EL (cell line): ENCODE data around the gene GRID2.
"Not testable (repeated sequence)": the region's sequence is repeated elsewhere in the genome, so short reads cannot be mapped to it uniquely, and the experiment has no call there.

Source experiments
- DNase-seq: peaks from one replicate; pipeline ENCODE4 v3.0.0-alpha.2; 2016

Gene GRID2

DNA sequence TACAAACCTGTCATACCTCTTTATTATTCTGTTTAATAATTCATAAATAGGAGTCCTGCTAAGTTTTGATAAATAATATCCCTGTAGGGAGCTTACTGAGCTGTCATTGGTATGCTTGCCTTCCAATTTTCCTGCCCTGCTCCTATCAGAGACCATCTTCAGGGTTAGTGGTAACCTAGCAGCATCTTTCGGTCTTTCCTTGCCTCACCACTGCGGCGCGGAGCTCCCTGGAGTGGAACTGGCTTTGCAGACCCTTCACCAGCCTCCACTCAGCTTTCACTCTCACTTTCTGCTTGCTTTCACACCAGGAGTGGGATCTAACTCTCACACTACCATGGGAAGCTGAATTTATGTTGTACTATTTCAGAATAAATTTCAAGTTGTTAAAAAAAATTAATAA is 1043.1 kb downstream of the GRID2 start:
- no peak for DNase-seq

DNA sequence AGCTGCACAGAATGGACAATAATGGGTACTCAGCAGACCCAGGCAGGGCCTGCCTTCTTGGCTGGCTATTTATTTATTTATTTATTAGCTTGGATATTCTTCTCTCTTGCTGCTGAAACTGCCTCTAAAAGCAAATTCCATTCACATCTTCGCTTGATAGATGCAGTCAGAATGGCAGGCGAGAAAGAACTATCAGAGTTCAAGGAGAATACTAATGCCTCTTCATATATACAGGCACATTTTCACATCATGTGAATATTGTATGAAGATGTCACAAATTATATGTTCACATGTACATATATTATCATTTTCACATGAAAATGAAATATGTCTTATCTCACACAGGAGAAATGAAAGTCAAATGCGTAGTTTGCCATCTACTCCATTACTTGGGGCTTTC is 1045.1 kb downstream of the GRID2 start:
- no peak for DNase-seq

DNA sequence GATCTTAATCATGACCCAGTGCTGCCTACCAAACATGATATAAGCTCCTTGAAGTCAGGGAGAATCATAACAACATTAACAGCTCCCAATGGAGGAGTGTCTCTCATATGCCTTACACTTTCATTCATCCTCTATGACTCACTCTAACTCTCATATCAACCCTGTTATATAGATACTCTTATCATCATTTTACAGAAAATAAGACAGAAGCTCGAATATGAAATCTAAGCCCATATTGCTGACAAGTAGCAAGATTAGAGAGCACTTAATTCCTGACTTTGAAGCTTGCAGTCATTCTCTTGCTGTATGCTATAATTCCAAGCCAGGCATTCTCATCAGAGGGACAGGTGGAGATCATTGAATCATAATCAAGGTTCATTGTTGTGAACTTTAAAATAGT is 1048.1 kb downstream of the GRID2 start:
- no peak for DNase-seq

DNA sequence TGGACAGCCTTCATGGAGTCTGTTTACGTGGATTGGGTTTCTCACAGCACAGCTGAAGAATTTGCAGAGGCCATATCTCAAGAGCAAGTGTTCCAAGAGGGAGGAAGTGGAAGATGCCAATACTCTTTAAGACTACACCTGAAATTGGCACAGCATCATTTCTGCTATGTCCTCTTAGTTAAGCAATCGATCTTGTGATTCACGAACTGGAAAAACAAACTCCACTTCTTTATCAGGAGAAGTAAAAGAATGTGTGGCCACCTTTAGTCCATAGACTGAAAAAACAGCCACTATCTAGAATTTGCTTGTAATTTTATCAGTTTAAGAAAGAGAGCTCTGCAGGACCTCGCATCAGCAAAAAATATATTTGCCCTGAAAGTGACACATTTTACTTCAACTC is 1051.6 kb downstream of the GRID2 start:
- no peak for DNase-seq

DNA sequence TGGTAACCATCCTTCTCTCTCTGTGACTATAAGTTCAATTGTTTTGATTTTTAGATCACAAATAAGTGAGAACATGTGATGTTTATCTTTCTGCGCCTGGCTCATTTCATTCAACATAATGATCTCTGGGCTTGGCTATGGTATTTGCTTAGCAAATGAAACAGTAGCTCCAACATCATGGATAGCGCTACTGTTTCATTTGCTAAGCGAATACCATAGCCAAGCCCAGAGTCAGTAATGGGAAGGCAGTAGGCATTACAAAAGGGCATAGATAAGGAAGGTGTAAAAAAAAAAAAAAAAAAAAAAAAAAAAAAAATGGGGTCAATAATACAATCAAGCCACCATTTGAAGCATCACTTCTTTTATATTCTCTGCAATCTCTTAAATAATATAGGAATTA is 1055.8 kb downstream of the GRID2 start:
- no peak for DNase-seq

DNA sequence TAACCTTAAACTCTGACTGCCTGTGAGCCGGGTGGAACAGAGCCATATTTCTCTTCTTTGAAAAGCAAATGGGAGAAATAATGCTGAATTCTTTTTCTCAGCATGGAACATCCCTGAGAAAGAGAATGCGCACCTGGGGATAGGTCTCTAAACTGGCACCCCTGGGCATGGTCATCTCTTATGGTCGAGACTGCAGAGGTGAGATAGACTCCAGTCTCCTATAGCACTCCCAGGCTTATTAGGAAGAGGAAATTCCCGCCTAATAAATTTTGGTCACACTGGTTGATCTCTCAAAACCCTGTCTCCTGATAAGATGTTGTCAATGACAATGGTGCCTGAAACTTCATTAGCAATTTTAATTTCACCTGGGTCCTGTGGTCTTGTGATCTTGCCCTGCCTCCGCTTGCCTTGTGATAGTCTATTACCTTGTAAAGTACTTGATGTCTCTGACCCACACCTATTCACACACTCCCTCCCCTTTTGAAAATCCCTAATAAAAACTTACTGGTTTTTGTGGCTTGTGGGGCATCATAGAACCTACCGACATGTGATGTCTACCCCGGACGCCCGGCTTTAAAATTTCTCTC is 1062.5 kb downstream of the GRID2 start:
- DNase-seq: not testable (repeated sequence)

DNA sequence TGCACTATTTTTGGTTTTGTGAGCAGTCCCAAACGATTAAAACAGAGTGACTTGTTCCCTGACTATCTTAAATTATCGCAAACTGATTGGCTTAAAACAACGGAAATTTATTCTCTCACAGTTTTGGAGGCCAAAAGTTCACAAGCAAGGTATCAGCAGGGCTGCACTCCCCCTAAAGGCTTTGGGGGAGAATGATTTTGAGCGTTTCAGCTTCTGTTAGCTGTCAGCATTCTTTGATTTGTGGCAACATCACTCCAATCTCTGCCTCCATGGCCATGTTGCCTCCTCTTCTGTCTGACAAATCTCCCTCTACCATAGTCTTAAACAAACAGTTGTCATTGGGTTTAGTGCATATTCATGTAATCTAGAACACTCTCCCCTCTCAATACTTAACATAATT is 1065.2 kb downstream of the GRID2 start:
- no peak for DNase-seq

DNA sequence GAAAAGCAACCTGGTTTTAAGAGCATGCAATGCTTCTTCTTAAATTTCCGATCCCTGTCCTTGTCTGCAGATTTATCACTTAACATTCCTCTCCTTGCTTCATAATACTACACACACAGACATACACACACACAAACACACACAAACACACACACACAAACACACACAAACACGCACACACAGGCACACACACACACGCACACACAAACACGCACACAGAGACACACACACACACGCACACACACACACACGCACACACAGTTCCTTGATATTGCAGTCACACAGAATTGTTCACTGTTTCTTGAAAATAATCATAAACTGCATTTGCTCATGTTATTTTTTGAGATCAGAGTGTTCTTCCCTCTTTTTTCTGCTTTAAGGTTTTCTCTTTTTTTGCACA is 1066.5 kb downstream of the GRID2 start:
- no peak for DNase-seq

DNA sequence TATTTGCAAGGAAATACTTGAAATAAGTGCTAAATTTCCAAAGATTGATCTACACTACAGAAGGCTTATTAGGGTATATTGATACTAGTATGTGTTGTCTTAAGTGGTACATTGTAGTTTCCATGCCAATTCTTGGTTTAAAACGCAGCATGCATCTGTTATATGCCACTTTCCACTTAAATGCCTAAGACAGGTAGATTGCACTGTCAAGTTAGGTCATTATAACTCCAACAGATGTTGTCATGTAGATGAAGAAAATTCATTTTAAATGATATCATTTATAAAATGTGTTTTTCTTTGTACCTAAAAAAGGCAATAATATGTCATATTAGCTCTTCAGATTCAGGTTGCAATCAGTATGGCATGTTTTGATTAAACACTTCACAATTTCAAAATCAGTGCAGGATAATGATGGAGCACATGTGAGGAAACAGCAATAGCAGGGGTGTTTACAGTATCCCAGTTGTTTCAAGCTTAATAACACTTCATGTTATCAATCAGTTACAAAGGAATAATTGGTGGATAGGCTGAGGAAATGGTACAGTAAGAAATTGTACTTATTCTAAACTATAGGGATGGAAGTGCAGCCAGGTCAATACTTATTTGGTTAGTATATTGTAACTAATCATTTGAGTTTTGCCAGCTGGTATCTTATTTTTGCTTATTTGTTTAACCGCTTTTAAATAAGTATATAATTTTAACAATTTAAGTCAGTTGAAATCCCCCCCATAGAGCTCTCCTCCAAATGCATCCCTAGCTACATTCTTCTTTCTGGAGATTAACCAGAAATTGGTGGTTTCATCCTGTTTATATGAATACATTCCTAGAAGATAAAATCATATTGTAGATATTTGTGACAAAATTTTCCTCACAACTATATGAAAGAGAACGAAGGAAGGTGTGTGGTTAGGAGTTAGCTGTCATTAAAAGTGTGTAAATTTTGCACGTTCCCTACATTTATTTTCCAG is 1070.4 kb downstream of the GRID2 start:
- no peak for DNase-seq

DNA sequence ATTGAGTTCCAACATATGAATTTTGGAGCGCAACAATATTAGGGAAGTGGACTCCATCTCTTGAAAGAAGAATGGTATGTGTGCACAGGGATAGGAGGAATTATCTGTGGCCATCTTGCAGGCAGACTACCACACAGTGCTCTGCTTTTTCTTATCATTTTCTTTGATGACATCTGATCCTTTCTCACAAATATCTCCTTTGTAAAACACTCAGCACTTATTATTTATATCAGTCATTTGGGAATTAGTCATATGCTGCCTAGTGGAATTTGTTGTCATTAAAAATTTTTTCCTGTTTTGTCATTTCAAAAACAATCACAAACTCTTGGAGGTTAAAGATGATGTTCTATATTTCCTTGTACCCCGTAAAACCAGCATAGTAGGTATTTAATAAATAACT is 1080.5 kb downstream of the GRID2 start:
- no peak for DNase-seq

DNA sequence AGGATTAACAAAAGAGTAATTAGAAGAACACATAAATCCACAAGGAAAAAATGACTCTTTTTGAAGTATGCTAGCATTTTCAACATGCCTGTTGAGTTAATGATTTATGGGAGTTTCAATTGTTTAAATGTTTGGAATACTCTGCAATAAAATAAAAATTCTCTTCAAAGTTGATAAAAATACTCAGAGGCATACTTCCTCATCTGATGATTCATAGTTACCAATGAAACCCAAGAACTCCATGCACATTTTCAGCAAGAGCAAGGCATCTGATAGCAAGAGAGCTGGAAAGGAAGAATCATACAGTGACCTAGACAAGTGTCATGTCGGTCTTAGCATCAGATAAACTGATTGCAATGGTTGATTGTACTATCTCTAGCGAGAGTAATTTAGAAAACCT is 1081.1 kb downstream of the GRID2 start:
- no peak for DNase-seq

DNA sequence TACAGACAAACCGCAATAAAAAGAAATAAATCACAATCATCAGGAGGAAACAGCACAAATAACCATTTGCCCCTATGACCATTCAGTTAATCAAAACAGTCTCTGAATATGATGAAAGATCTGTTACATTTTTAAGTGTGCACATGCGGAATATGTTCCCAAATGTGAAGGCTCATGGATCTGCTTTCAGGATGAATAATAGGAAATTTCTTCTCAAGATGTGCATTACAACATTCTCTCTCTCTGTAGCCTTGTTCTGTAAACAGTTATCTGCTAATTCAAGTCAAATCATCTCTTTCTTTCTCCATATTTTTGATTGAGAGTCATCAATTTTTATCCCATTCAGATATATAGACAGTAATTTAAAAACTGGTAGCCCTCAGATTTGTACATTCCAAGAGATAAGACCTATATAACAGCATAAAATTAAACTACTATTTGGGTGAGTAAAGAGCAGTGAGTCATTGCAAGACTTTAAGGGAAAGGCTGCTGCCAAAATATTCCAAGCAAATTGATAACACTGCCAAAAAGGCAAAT is 1090.8 kb downstream of the GRID2 start:
- no peak for DNase-seq

DNA sequence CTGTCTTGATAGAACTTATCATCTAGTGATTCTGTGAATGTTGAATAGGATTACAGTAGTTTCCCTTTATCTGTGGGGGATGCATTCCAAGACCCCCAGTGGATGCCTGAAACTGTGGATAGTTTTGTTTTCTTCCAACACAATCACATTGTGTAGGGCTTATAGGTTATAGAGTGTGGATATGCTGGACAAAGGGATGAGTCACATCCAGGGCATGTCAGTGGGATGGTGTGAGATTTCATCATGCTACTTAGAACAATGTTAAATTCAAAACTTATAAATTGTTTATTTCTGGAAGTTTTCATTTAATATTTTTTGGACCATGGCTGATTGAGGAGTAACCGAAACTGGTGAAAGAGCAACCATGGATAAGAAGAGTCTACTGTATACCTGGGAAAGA is 1092.5 kb downstream of the GRID2 start:
- peak; percentile 2 for DNase-seq

DNA sequence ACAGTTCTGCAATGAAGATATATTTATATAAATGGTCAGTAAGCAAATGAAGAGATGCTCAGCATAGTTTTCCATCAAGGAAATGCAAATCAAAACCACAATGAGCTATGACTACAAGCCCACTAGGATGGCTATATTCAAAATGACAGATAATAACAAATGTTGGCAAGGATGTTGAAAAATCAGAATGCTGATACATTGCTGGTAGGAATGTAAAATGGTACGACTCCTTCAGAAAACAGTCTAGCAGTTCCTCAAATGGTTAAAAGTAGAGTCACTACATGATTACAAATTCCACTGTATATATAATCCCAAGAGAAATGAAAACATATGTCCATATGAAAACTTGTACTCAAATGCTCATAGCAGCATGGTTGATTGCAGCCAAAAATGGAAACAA is 1099.8 kb downstream of the GRID2 start:
- no peak for DNase-seq

DNA sequence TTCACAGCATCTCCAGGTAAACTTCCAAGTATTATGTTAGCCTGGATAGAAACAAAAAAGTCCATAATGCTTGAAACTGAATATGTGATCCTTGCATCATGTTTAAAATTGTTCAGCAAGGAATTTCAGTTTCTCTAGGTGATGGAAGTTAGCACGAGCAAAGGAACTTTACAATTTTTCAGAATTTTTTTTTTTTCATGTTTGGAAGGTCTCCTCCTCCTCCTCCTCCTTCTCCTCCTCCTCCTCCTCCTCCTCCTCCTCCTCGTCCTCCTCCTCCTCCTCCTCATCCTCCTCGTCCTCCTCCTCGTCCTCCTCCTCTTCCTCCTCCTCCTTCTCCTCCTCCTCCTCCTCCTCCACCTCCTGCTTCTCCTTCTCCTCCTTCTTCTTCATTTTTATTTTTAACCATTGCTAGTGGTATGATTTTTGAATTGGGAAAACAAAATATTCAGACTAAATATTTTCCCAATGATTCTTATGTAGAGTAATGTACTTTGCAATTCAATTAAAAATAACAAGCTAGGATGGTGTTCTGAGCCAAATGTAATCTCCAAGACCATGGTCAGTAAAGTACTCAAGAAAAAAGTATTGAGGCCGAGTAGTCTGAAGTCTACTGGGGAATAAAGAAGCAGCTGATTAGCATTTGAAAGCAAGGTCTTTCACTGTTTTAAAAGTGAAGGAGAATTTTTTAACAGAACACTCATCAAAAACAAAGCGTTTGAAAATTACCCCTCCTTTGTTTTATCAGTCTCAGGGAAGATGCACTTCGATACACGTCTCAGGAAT is 1103.9 kb downstream of the GRID2 start:
- DNase-seq: no peak

DNA sequence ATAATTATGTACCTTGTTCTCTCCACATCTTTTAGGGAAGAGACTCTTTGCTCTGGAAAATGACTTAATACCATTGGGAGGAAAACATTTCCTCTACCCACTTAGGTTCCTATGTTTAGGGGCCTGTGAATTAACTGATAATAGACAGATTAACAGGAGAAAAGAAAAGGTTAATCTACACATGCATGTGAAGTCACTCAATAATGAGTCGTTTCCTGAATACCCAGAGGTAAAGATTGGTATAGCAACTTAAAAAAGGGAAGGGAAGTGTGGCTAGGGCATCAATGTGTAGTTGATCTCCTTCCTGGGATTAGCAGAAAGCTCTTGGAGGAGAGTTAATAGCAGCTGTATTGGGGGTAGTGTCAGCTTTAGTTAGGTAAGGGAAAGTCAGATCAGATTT is 1105.3 kb downstream of the GRID2 start:
- no peak for DNase-seq

DNA sequence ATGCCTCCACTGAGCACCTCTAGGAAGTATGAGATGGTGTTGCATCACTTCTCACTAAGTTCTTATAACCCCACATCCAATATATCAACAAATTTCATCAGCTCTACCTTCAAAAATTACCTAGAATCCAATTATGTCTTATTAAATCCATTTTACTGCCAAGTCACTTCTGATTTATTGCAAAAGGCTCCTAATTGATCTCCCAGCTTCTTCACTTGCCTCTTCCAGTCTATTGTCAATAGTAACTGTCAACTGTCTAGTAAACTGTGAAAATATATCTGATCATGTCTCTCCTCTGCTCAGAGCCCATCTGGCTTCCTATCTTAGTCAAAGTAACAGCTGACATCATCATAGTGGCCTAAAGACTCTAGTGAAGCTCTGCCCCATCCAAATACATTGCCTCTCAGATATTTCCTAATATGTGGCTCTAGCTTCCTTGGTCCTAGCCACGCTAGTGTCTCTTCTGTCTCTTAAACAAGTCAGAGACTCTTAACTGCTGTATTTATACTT is 1110.3 kb downstream of the GRID2 start:
- no peak for DNase-seq

DNA sequence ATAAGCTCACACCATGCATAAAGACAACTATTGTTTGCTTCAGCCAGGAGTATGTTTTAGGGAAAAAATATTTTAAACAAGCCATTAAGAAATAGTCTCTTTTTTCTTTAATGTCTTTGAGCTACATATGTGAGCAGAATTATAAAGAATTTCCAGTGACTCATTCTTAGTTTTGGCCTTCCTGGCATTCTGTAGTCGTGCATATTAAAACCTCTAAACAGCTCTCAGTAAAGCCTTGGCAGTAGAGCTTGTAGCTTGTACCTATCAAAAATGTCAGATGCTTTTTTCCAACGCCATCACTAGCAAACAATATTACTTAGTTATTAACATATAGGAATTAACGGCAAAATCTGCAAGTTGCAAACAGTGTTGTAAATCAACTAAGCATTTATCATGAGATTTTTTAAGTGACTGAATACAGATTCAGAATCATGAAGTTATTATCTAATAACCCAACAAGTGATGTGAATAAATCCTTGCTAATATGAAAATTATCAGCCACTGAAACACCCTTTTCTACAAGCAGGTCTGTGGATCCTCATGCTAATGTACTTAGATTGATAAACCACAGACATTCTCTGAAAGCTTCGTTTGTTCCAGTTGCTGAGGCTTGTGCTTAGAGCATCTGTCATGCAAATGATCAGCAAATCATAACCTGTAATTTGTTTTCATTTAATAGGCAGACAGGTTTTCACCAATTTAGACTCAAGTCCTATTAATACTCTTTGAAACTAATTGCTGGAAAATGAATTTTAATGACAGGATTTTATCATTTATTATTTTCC is 1112.8 kb downstream of the GRID2 start:
- no peak for DNase-seq

DNA sequence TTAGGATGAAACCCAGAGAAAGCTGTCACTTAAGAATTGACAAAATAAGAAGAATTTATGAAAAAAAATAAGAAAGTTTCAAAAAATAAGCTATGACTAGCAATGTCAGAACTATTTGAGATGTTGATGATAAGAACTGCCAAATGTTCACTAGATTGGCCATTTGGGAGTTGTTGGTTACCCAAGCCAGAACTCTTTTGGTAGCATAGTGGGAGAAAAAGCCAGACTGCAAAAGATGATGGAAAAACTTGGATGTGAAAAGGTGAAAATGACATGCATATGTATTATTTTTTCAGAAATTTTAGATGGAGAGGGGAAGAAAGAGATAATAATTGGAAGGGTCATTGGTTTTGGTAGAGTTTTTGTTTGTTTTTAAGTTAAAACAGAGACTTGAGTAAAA is 1127.6 kb downstream of the GRID2 start:
- no peak for DNase-seq

DNA sequence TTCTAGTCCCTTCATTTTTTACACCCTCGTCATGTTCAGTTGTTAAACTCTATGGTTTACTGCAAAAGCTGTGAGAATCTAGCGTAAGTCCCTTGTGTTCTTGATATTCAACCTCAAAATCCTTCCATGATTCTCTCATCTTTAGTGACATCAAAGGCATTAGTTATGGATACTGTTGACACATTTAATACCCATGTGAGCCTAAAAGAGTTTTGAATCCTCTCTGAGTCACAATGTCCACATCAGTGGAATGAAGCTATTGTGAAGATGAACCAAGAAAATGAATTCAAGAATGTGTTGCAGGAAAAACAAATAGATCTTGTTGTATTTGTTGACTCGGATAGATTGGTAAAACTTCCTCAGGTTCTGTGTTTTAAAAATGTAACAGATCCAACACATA is 1130.1 kb downstream of the GRID2 start:
- no peak for DNase-seq

DNA sequence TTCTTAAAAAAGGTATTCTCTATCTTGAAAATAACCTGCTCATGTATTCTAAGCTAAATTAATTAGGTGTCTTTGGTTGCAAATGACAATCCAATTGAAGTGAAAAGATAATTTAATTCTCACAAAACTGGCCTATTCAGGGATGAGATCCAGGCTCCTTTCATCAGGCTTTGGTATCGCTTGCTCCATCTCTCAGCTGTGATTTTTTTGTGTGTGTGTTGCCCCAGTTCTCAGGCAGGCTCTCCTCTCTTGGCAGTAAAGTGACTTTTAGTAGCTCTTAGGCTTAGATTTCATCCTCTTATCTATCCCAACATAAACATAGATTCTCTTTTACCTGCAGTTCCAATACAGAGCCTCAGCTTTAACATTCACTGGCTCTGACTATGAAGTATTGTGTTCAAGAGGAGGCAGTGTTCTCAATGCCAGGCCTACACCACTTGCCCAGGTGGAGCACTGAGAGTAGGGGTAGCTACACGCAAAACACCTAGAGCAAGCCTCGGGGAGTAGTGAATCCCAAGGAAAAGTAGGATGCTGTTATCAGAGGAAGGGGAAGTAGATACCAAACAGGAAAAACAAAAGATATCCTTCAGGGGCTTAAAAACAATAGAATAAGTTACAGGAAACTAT is 1132.3 kb downstream of the GRID2 start:
- DNase-seq: no peak

DNA sequence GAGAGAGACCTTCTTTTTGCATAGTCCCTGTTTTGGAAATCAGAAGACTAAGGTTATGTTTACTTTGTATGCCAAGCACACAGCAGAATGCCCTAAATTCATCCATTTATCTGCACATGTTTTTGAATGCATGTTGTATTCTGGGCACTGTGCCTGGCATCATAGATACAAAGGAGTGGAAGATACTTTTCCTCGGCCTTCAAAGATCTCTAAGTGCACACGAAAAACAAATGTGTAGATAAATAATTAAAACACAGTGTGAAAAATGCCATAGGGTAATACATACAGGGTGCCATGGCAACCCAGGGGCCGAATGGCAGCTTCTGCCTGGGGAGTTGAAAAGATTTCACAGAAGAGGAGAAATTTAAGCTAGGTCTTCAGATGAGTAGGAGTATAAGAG is 1134.2 kb downstream of the GRID2 start:
- DNase-seq: no peak
